ENCODE data around the gene NUDT22.

DNA sequence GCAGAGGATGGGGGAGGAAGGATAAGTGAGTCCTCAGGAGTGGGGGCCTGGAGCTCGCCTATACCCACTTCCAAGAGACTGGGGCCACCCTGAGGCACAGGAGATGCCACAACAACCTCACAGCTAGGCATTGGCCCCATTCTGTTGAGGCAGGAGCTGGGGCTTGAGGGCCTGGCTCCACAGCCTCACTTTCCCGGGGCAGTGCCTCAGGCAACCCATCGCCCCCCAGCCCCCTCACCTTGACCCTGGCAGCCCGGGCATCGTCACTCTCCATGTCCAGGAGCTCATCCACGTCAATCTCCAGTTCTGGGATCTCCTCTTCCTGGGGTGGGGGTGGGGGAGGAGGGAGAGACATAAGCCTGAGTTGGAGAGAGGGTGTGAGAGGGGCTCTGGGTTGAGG is 18.9 kb downstream of the NUDT22 start:
- TF ChIP-seq ZNF274 (IDR thresholded peaks at IDR 0.05; ENCODE audit: low read depth, low read length) (no peak), SUZ12 (IDR thresholded peaks at IDR 0.05; ENCODE audit: extremely low read depth, insufficient read depth, insufficient read length) (no peak), YY1 (IDR thresholded peaks at IDR 0.05; ENCODE audit: insufficient read depth, insufficient read length) (no peak)

Data from NT2/D1 (cell line).